H1 (cell line): ENCODE measurements around the gene TMA7B. TPM values are rescaled to one million over a fixed set of nuclear protein-coding genes. Genes with fewer than 3 reads are reported as not detected.

Experiments
- CTCF ChIA-PET: fragments of 300-600 bp; sonication (Branson Sonifier 250); formaldehyde crosslinking; loops from one replicate; lab custom pipeline; 2021; ENCODE audit not compliant: partially characterized antibody; lab: Charles Lee
- POLR2A ChIA-PET: fragments of 300-600 bp; sonication (Branson Sonifier 250); formaldehyde crosslinking; loops from one replicate; lab custom pipeline; 2021; ENCODE audit warnings: inconsistent platforms; ENCODE audit not compliant: partially characterized antibody; lab: Charles Lee
- DNase-seq, 2 experiments: peaks; one replicate each; pipeline versions ENCODE4 v3.0.0 to v3.0.0-alpha.2; 2010 to 2022; ENCODE audit warnings: low spot score in 2 of 2, low read depth in 1 of 2, mixed read lengths in 1 of 2
- FAIRE-seq: peaks from 2 replicates; lab custom pipeline; 2011; peaks lifted over from hg19 to GRCh38; lab: Jason Lieb, UNC
- H2AFZ ChIP-seq: 2 replicates; pipeline ENCODE4 v1.8.1; 2012; ENCODE audit warnings: low read length, inconsistent platforms
- H2AK5ac ChIP-seq: 2 replicates; pipeline ENCODE4 v1.6.1; 2013; ENCODE audit warnings: low read depth, low read length
- H2BK120ac ChIP-seq: replicated peaks from 2 replicates; pipeline ENCODE3; 2013; ENCODE audit warnings: low read depth, low read length, inconsistent platforms
- H2BK12ac ChIP-seq: 2 replicates; pipeline ENCODE4 v1.6.1; 2013; ENCODE audit warnings: low read depth, low read length
- H2BK15ac ChIP-seq: 2 replicates; pipeline ENCODE4 v1.6.1; 2013; ENCODE audit warnings: low read length
- H2BK20ac ChIP-seq: 2 replicates; pipeline ENCODE4 v1.6.1; 2013; ENCODE audit warnings: low read length
- H2BK5ac ChIP-seq: 2 replicates; pipeline ENCODE4 v1.6.1; 2013; ENCODE audit warnings: low read depth, low read length
- H3K14ac ChIP-seq: 2 replicates; pipeline ENCODE4 v1.6.1; 2013; ENCODE audit warnings: inconsistent platforms; ENCODE audit not compliant: insufficient read length
- H3K18ac ChIP-seq: 2 replicates; pipeline ENCODE4 v1.6.1; 2013; ENCODE audit warnings: low read length; ENCODE audit errors: extremely low read depth
- H3K23ac ChIP-seq: 2 replicates; pipeline ENCODE4 v1.6.1; 2013; ENCODE audit warnings: inconsistent platforms; ENCODE audit not compliant: insufficient read length
- H3K23me2 ChIP-seq: 2 replicates; pipeline ENCODE4 v1.6.1; 2013; ENCODE audit warnings: low read depth, low read length
- H3K27ac ChIP-seq: 2 replicates; pipeline ENCODE4 v1.6.1; 2011; ENCODE audit warnings: low read depth, low read length, inconsistent platforms
- H3K27me3 ChIP-seq, 4 experiments: replicated peaks in 1 of 4; 1 replicate in 1 of 4; 2 replicates in 3 of 4; pipeline versions ENCODE4 v1.6.1 to v1.8.1; 2011 to 2013; ENCODE audit warnings: low read length in 3 of 4, mild to moderate bottlenecking in 3 of 4, inconsistent platforms in 2 of 4, mixed read lengths in 2 of 4, moderate library complexity in 1 of 4; ENCODE audit not compliant: control insufficient read depth in 3 of 4, insufficient read depth in 3 of 4; ENCODE audit errors: extremely low read depth in 1 of 4
- H3K36me3 ChIP-seq, 4 experiments: 2 replicates each; pipeline versions ENCODE4 v1.6.1 to v1.8.1; 2011 to 2013; ENCODE audit warnings: mild to moderate bottlenecking in 4 of 4, low read length in 3 of 4, moderate library complexity in 2 of 4, control low read depth in 1 of 4, inconsistent platforms in 1 of 4; ENCODE audit not compliant: insufficient read depth in 4 of 4, control insufficient read depth in 2 of 4
- H3K4ac ChIP-seq: replicated peaks from 2 replicates; pipeline ENCODE3; 2013; ENCODE audit warnings: low read length, low read depth, mixed read lengths, inconsistent platforms; ENCODE audit not compliant: insufficient read length
- H3K4me1 ChIP-seq, 4 experiments: replicated peaks in 1 of 4; 1 replicate in 1 of 4; 2 replicates in 3 of 4; pipeline versions ENCODE4 v1.6.1 to v1.8.1; 2011 to 2013; ENCODE audit warnings: low read length in 3 of 4, inconsistent platforms in 2 of 4, mixed read lengths in 1 of 4; ENCODE audit not compliant: insufficient read depth in 4 of 4, control insufficient read depth in 3 of 4
- H3K4me2 ChIP-seq, 2 experiments: 2 replicates each; pipeline versions ENCODE4 v1.6.1 to v1.8.1; 2011 to 2013; ENCODE audit warnings: low read depth in 2 of 2, low read length in 2 of 2, control low read depth in 1 of 2, inconsistent platforms in 1 of 2, mild to moderate bottlenecking in 1 of 2; ENCODE audit not compliant: insufficient read depth in 1 of 2
- H3K4me3 ChIP-seq, 4 experiments: fragments of 200-600, 300-600 bp in 1 of 4; sonication (generic), shearing (Covaris generic), sonication (Bioruptor Twin) in 1 of 4; 2 replicates each; pipeline versions ENCODE4 v1.5.1 to v1.8.1; 2011 to 2016; ENCODE audit warnings: low read length in 4 of 4, low read depth in 3 of 4, control low read depth in 2 of 4, inconsistent platforms in 2 of 4, mild to moderate bottlenecking in 2 of 4, mixed read lengths in 1 of 4, moderate library complexity in 1 of 4; ENCODE audit not compliant: insufficient read depth in 2 of 4; ENCODE audit errors: extremely low read depth in 1 of 4
- H3K56ac ChIP-seq: replicated peaks from 2 replicates; pipeline ENCODE3; 2013; ENCODE audit warnings: low read depth, mild to moderate bottlenecking, mixed read lengths, low read length, inconsistent platforms; ENCODE audit not compliant: insufficient read length
- H3K79me1 ChIP-seq: 2 replicates; pipeline ENCODE4 v1.6.1; 2013; ENCODE audit warnings: low read depth, low read length, control low read depth
- H3K79me2 ChIP-seq, 2 experiments: 2 replicates each; pipeline versions ENCODE4 v1.6.1 to v1.8.1; 2012 to 2013; ENCODE audit warnings: low read length in 2 of 2, mild to moderate bottlenecking in 2 of 2, inconsistent platforms in 1 of 2; ENCODE audit not compliant: insufficient read depth in 2 of 2, control insufficient read depth in 1 of 2
- H3K9ac ChIP-seq, 4 experiments: replicated peaks in 1 of 4; 1 replicate in 1 of 4; 2 replicates in 3 of 4; pipeline versions ENCODE4 v1.6.1 to v1.8.1; 2011 to 2013; ENCODE audit warnings: low read depth in 3 of 4, low read length in 3 of 4, control low read depth in 2 of 4, mild to moderate bottlenecking in 2 of 4, moderate library complexity in 2 of 4, inconsistent platforms in 1 of 4; ENCODE audit errors: extremely low read depth in 1 of 4
- H3K9me3 ChIP-seq, 2 experiments: 2 replicates each; pipeline versions ENCODE4 v1.6.1 to v1.8.1; 2012 to 2013; ENCODE audit warnings: mild to moderate bottlenecking in 2 of 2, moderate library complexity in 2 of 2, control low read depth in 1 of 2, inconsistent platforms in 1 of 2, low read depth in 1 of 2, low read length in 1 of 2, mixed read lengths in 1 of 2; ENCODE audit not compliant: insufficient read depth in 2 of 2
- H4K20me1 ChIP-seq, 2 experiments: replicated peaks in 1 of 2; 2 replicates each; pipeline versions ENCODE3 to v1.8.1; 2011 to 2013; ENCODE audit warnings: inconsistent platforms in 2 of 2, low read length in 2 of 2, mild to moderate bottlenecking in 1 of 2; ENCODE audit not compliant: insufficient read depth in 2 of 2, control insufficient read depth in 1 of 2
- H4K5ac ChIP-seq: 2 replicates; pipeline ENCODE4 v1.6.1; 2013; ENCODE audit warnings: low read length, low read depth, mixed read lengths, inconsistent platforms; ENCODE audit not compliant: insufficient read length
- H4K8ac ChIP-seq: 2 replicates; pipeline ENCODE4 v1.8.0; 2013; ENCODE audit warnings: mild to moderate bottlenecking, moderate library complexity, low read length, inconsistent platforms; ENCODE audit not compliant: insufficient read depth; ENCODE audit errors: extremely low read depth
- H4K91ac ChIP-seq: replicated peaks from 2 replicates; pipeline ENCODE3; 2013; ENCODE audit warnings: low read length, mixed read lengths, inconsistent platforms; ENCODE audit not compliant: insufficient read length
- CBX5 ChIP-seq: fragments of 300-800, 300-1000 bp; sonication (generic); IDR thresholded peaks from 2 replicates; pipeline ENCODE4 v1.7.1; 2016; ENCODE audit warnings: antibody characterized with exemption, low read length, low read depth
- CHD1 ChIP-seq: IDR thresholded peaks from 2 replicates; pipeline ENCODE4 v1.6.1; 2012; ENCODE audit warnings: low read depth, low read length, improper control_type of control experiment
- EGR1 ChIP-seq: IDR thresholded peaks from 2 replicates; pipeline ENCODE4 v1.6.1; 2011; ENCODE audit warnings: low read depth, low read length, borderline replicate concordance
- MAFK ChIP-seq: IDR thresholded peaks from 2 replicates; pipeline ENCODE4 v1.6.1; 2012; ENCODE audit warnings: low read depth, mild to moderate bottlenecking, improper control_type of control experiment, low read length
- RXRA ChIP-seq: IDR thresholded peaks from 2 replicates; pipeline ENCODE4 v1.6.1; 2011; ENCODE audit warnings: low read depth, mild to moderate bottlenecking, low read length, moderate library complexity; ENCODE audit not compliant: insufficient read depth
- SIX5 ChIP-seq: IDR thresholded peaks from 2 replicates; pipeline ENCODE4 v1.6.1; 2011; ENCODE audit warnings: mild to moderate bottlenecking, low read depth, low read length
- TBP ChIP-seq: IDR thresholded peaks from 2 replicates; pipeline ENCODE4 v1.6.1; 2011; ENCODE audit warnings: low read depth, low read length, improper control_type of control experiment
- USF2 ChIP-seq: IDR thresholded peaks from 2 replicates; pipeline ENCODE4 v1.6.1; 2011; ENCODE audit warnings: low read length, improper control_type of control experiment
- WGBS, 2 experiments: shearing (Covaris generic) in 1 of 2; methylation state at CpG; one replicate each; pipeline versions ENCODE4 v1.1.6 to v1.1.7; 2013 to 2015; ENCODE audit warnings: low lambda C conversion rate in 2 of 2, mixed read lengths in 2 of 2, inconsistent platforms in 1 of 2, low coverage in 1 of 2, missing lambda C conversion rate in 1 of 2; ENCODE audit not compliant: insufficient replicate concordance in 2 of 2, insufficient coverage in 1 of 2, insufficient read length in 1 of 2; ENCODE audit errors: extremely low coverage in 1 of 2, missing lambda C conversion rate in 1 of 2; 5-methylcytosine and 5-hydroxymethylcytosine counted together
- polyA plus RNA-seq, 7 experiments: library from polyadenylated mRNA; depleted of rRNA in 3 of 7; stranded (reverse) in 5 of 7; unstranded in 2 of 7; fragments of >200 nt in 5 of 7; fragments of 200-250 nt in 2 of 7; gene quantifications; 1 replicate in 5 of 7; 2 replicates in 1 of 7; 4 replicates in 1 of 7; pipeline versions ENCODE4 v1.2.1 to v1.2.3, GENCODE V29; 2011 to 2013; ENCODE audit warnings: missing spikeins in 2 of 7, mixed read lengths in 2 of 7
- total RNA-seq: library from RNA; stranded (reverse); fragmentation: NEBNext Ultra II Directional; extraction: Animal tissue kit (Norgen Biotek cat#: 25700); gene quantifications from 2 replicates; pipeline ENCODE4 v1.2.1, GENCODE V29; 2021

Gene TMA7B
- total and polyA plus RNA-seq, 2 of the 8 experiments (the other 6 are each of a cell fraction or from before 2014, with no cell fraction given): not detected

DNA sequence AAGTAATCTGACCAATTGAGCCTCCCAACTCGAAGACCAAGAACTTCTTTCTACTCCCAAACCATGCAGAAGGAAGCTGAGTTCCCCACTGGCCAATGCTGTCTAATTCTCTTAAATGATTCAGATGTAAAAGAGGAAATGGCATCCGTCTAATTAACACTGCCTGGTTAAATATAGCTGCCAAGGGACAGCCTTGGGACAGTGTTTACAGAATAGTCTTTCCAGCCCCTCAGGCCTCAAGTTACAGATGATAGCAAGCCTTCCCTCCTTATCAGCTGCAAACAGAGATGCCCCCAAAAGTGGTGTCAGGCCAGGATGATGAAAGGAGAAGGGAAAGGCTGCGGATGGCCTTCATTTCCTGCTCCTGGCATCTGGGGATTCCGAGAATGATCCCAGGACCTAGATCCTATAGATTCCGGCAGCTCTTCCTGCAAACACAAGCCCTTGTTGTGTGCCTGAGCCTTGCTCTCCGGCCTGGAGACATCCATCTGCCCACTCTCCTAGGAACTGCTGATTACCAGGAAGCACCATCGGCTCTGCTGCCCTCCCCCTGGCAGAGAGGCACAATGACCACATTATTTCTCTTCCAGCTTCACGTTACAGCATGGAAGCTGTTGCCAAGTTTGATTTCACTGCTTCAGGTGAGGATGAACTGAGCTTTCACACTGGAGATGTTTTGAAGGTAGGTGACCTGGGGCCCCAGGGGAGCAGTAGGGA lies 13.5 kb upstream of the TMA7B start:
- H2BK12ac ChIP-seq: no peak overlapping the region; the same call in 1 of the 2 replicates
- H3K4me2 ChIP-seq: no peak overlapping the region; a peak in 1 of 4 replicates
- TF ChIP-seq MAFK (no peak), SIX5 (no peak), RXRA (no peak), EGR1 (no peak), CBX5 (no peak), TBP (no peak), USF2 (no peak), CHD1 (no peak)

More for the DNA sequence above, 13.5 kb upstream of the TMA7B start:
- Histone ChIP-seq H3K23ac (no peak overlapping the region), H2AFZ (peak overlapping the region; percentile 21; the same call in 1 of the 2 replicates), H3K14ac (no peak overlapping the region), H2BK120ac (no peak overlapping the region), H3K4me1 (peaks cover 8 to 22% (median 11%) of the 10 kb centered on the region in 4 experiments; a peak in 5 of 7 replicates), H2BK20ac (peak overlapping the region; percentile 16; the same call in 1 of the 2 replicates), H3K36me3 (no peaks in the 10 kb centered on the region), H3K9ac (no peak overlapping the region), H2AK5ac (no peak overlapping the region), H3K56ac (no peak overlapping the region), H3K27ac (no peak overlapping the region), H3K4me3 (no peak overlapping the region), H3K79me2 (no peaks in the 10 kb centered on the region), H2BK15ac (peak overlapping the region; percentile 40; the same call in 1 of the 2 replicates), H3K18ac (no peak overlapping the region), H4K8ac (no peak overlapping the region), H3K79me1 (no peaks in the 10 kb centered on the region), H3K9me3 (no peaks in the 10 kb centered on the region), H4K5ac (no peak overlapping the region), H4K91ac (no peak overlapping the region), H3K4ac (no peak overlapping the region), H4K20me1 (no peaks in the 10 kb centered on the region), H3K23me2 (no peaks in the 10 kb centered on the region), H3K27me3 (no peaks in the 10 kb centered on the region; a peak in 1 of 7 replicates), H2BK5ac (0 out of 2 replicates have a peak overlapping the region, but pooled peaks have one; percentile 3)
- DNase-seq (no peak), FAIRE-seq (no peak)
- 84% methylated on average over 8 of the region's 8 CpGs; no CpG with 5 or more reads in 1 of the 2 experiments for WGBS, 2 experiments
- POLR2A ChIA-PET: interaction anchor here (0.6 to 0.7 kb wide), 2 partner anchors 20 to 31 kb away, joined by 3 read pairs; no protein-coding TSS in a partner anchor
- CTCF ChIA-PET: interaction anchor here (0.6 to 7.0 kb wide), 7 partner anchors 9 to 710 kb away, joined by 3 to 66 read pairs (median 5); partner anchors contain the start of gene TMA7B
